ENCODE results near the gene TUSC2.

The TUSC2 gene

GRCh38 chr3:50350213-50350526, 22.1 kb upstream of the TUSC2 start:
- Histone ChIP-seq H3K36me3 (ENCODE audit: insufficient read depth, low read length) (peaks cover 44% of the 10 kb centered on the region; the same call in 1 of the 2 replicates), H3K27ac (ENCODE audit: low read depth, low read length, poor library complexity, severe bottlenecking) (peak overlapping the region; percentile 31), H3K79me2 (ENCODE audit: insufficient read depth, low read length) (no peaks in the 10 kb centered on the region), H3K27me3 (ENCODE audit: insufficient read depth, low read length) (no peaks in the 10 kb centered on the region), H3K9ac (ENCODE audit: low read length) (peak overlapping the region; percentile 86), H3K4me1 (ENCODE audit: insufficient read depth, low read length, severe bottlenecking) (peaks cover 35% of the 10 kb centered on the region), H3K4me3 (ENCODE audit: low read depth, low read length, poor library complexity, severe bottlenecking) (peak overlapping the region; percentile 76), H3F3A (ENCODE audit: insufficient read depth, low read length) (no peaks in the 10 kb centered on the region), H3K4me2 (ENCODE audit: low read length) (peak overlapping the region; percentile 88), H2AFZ (ENCODE audit: low read length) (no peak overlapping the region), H4K20me1 (ENCODE audit: insufficient read depth, low read length) (no peaks in the 10 kb centered on the region), H3K9me3 (ENCODE audit: low read length) (no peaks in the 10 kb centered on the region), H3K9me2 (ENCODE audit: low read depth, low read length) (no peaks in the 10 kb centered on the region)
- no peak for TF ChIP-seq CTCF (IDR thresholded peaks at IDR 0.05; ENCODE audit: low read length)
- no peak for TF ChIP-seq EZH2 (IDR thresholded peaks at IDR 0.05; ENCODE audit: borderline replicate concordance, low read length)

GRCh38 chr3:50347187-50347813, 19.3 kb upstream of the TUSC2 start:
- H3K36me3 ChIP-seq (ENCODE audit: insufficient read depth, low read length), result peaks cover 18% of the 10 kb centered on the region; the same call in 1 of the 2 replicates
- H3K4me2 ChIP-seq (ENCODE audit: low read length), result no peak overlapping the region
- H4K20me1 ChIP-seq (ENCODE audit: insufficient read depth, low read length), result no peaks in the 10 kb centered on the region
- H3K79me2 ChIP-seq (ENCODE audit: insufficient read depth, low read length), result no peaks in the 10 kb centered on the region
- no peaks in the 10 kb centered on the region for H3K27me3 ChIP-seq (ENCODE audit: insufficient read depth, low read length)
- H3K9ac ChIP-seq (ENCODE audit: low read length), result no peak overlapping the region
- H3K27ac ChIP-seq (ENCODE audit: low read depth, low read length, poor library complexity, severe bottlenecking), result no peak overlapping the region
- no peaks in the 10 kb centered on the region for H3K9me3 ChIP-seq (ENCODE audit: low read length)
- H2AFZ ChIP-seq (ENCODE audit: low read length), result no peak overlapping the region
- no peaks in the 10 kb centered on the region for H3F3A ChIP-seq (ENCODE audit: insufficient read depth, low read length)
- TF ChIP-seq CTCF (IDR thresholded peaks at IDR 0.05; ENCODE audit: low read length), result peak; percentile 49
- TF ChIP-seq EZH2 (IDR thresholded peaks at IDR 0.05; ENCODE audit: borderline replicate concordance, low read length), result no peak
- H3K4me3 ChIP-seq (ENCODE audit: low read depth, low read length, poor library complexity, severe bottlenecking), result no peak overlapping the region
- H3K4me1 ChIP-seq (ENCODE audit: insufficient read depth, low read length, severe bottlenecking), result peaks cover 36% of the 10 kb centered on the region
- H3K9me2 ChIP-seq (ENCODE audit: low read depth, low read length), result no peaks in the 10 kb centered on the region

GRCh38 chr3:50345586-50346234, 17.7 kb upstream of the TUSC2 start, which contains the start of gene ZMYND10:
ZMYND10 (minus strand) TSS chr3:50345732; CDS start chr3:50345579, 153 bp downstream.
- Histone ChIP-seq H3F3A (ENCODE audit: insufficient read depth, low read length) (no peaks in the 10 kb centered on the region), H3K9me3 (ENCODE audit: low read length) (no peaks in the 10 kb centered on the region), H3K9me2 (ENCODE audit: low read depth, low read length) (no peaks in the 10 kb centered on the region), H3K9ac (ENCODE audit: low read length) (peak within 1 kb of the TSS; percentile 55), H3K4me2 (ENCODE audit: low read length) (peak within 1 kb of the TSS; percentile 65), H3K4me3 (ENCODE audit: low read depth, low read length, poor library complexity, severe bottlenecking) (peak within 1 kb of the TSS; percentile 46), H3K27ac (ENCODE audit: low read depth, low read length, poor library complexity, severe bottlenecking) (no peak within 1 kb of the TSS), H3K36me3 (ENCODE audit: insufficient read depth, low read length) (peaks cover 18% of the 10 kb centered on the region; the same call in 1 of the 2 replicates), H3K4me1 (ENCODE audit: insufficient read depth, low read length, severe bottlenecking) (peaks cover 33% of the 10 kb centered on the region), H3K27me3 (ENCODE audit: insufficient read depth, low read length) (no peaks in the 10 kb centered on the region), H2AFZ (ENCODE audit: low read length) (no peak within 1 kb of the TSS), H3K79me2 (ENCODE audit: insufficient read depth, low read length) (no peaks in the 10 kb centered on the region), H4K20me1 (ENCODE audit: insufficient read depth, low read length) (no peaks in the 10 kb centered on the region)
- TF ChIP-seq EZH2 (IDR thresholded peaks at IDR 0.05; ENCODE audit: borderline replicate concordance, low read length), result no peak
